DND-41 (cell line): ENCODE data around the gene KCNJ16.
"Not testable (repeated sequence)": the region's sequence is repeated elsewhere in the genome, so short reads cannot be mapped to it uniquely, and the experiment has no call there.

Source experiments
- ATAC-seq: fragments of 200-7000 bp; cut with Tn5 transposase; 3 replicates; pipeline ENCODE4 v1.9.1; 2021; ENCODE audit warnings: low read depth; ENCODE audit not compliant: insufficient read depth
- DNase-seq: peaks from one replicate; pipeline ENCODE4 v3.0.0-alpha.2; 2020
- H2AFZ ChIP-seq: 2 replicates; pipeline ENCODE4 v1.6.0; 2012; ENCODE audit warnings: low read depth, low read length
- H3K27ac ChIP-seq: 2 replicates; pipeline ENCODE4 v1.5.1; 2012; ENCODE audit warnings: low read length, inconsistent platforms
- H3K27me3 ChIP-seq: fragments of 200-600 bp; sonication (generic); 2 replicates; pipeline ENCODE4 v1.6.0; 2012; ENCODE audit warnings: low read length, mild to moderate bottlenecking, inconsistent platforms; ENCODE audit not compliant: insufficient read depth, poor library complexity
- H3K36me3 ChIP-seq: 2 replicates; pipeline ENCODE4 v1.5.1; 2012; ENCODE audit warnings: low read length, inconsistent platforms; ENCODE audit not compliant: insufficient read depth
- H3K4me1 ChIP-seq: 2 replicates; pipeline ENCODE4 v1.5.1; 2012; ENCODE audit warnings: mild to moderate bottlenecking, low read length; ENCODE audit not compliant: insufficient read depth
- H3K4me2 ChIP-seq: 2 replicates; pipeline ENCODE4 v1.6.0; 2012; ENCODE audit warnings: mild to moderate bottlenecking, moderate library complexity, low read length, inconsistent platforms; ENCODE audit not compliant: insufficient read depth
- H3K4me3 ChIP-seq, 2 experiments: fragments of 200-600 bp in 1 of 2; shearing (Covaris generic) in 1 of 2; 2 replicates each; pipeline ENCODE4 v1.5.1; 2012 to 2016; ENCODE audit warnings: inconsistent platforms in 2 of 2, low read length in 2 of 2, mild to moderate bottlenecking in 2 of 2, low read depth in 1 of 2, moderate library complexity in 1 of 2
- H3K79me2 ChIP-seq: 2 replicates; pipeline ENCODE4 v1.6.0; 2012; ENCODE audit warnings: low read length, inconsistent platforms; ENCODE audit not compliant: insufficient read depth
- H3K9ac ChIP-seq: 2 replicates; pipeline ENCODE4 v1.6.0; 2012; ENCODE audit warnings: low read depth, mild to moderate bottlenecking, inconsistent platforms, low read length, moderate library complexity
- H3K9me3 ChIP-seq: 2 replicates; pipeline ENCODE4 v1.5.1; 2012; ENCODE audit warnings: low read length, moderate library complexity, mild to moderate bottlenecking, inconsistent platforms; ENCODE audit not compliant: insufficient read depth, severe bottlenecking
- H4K20me1 ChIP-seq: 2 replicates; pipeline ENCODE4 v1.6.0; 2012; ENCODE audit warnings: low read length; ENCODE audit not compliant: insufficient read depth
- CTCF ChIP-seq: IDR thresholded peaks from 2 replicates; pipeline ENCODE4 v1.5.1; 2012; ENCODE audit warnings: borderline replicate concordance, low read length, moderate library complexity, mild to moderate bottlenecking; ENCODE audit not compliant: poor library complexity, severe bottlenecking; ENCODE audit errors: extremely low read depth
- EZH2 ChIP-seq: IDR thresholded peaks from 3 replicates; pipeline ENCODE4 v1.6.1; 2012; ENCODE audit warnings: borderline replicate concordance, low read depth, mild to moderate bottlenecking, moderate library complexity, low read length, inconsistent platforms; ENCODE audit not compliant: severe bottlenecking

KCNJ16 gene

GRCh38 chr17:70040336-70040735 is 34.7 kb upstream of the KCNJ16 start:
- H3K9me3 ChIP-seq: no peaks in the 10 kb centered on the region
- no peak overlapping the region for H2AFZ ChIP-seq
- no peaks in the 10 kb centered on the region for H3K27me3 ChIP-seq
- no peaks in the 10 kb centered on the region for H3K4me1 ChIP-seq
- DNase-seq (no peak), ATAC-seq (no peak)
- no peak overlapping the region for H3K9ac ChIP-seq
- no peak overlapping the region for H3K4me2 ChIP-seq
- H3K36me3 ChIP-seq: no peaks in the 10 kb centered on the region
- no peak for TF ChIP-seq CTCF
- TF ChIP-seq EZH2: no peak
- H3K79me2 ChIP-seq: no peaks in the 10 kb centered on the region
- no peak overlapping the region for H3K4me3 ChIP-seq
- H4K20me1 ChIP-seq: no peaks in the 10 kb centered on the region
- H3K27ac ChIP-seq: no peak overlapping the region

GRCh38 chr17:70041061-70041460 is 34.0 kb upstream of the KCNJ16 start:
- no peak for DNase-seq

GRCh38 chr17:70041540-70041939 is 33.5 kb upstream of the KCNJ16 start:
- H3K27ac ChIP-seq: no peak overlapping the region
- H4K20me1 ChIP-seq: no peaks in the 10 kb centered on the region
- no peak overlapping the region for H3K4me2 ChIP-seq
- H3K9me3 ChIP-seq: no peaks in the 10 kb centered on the region
- DNase-seq: no peak
- no peak overlapping the region for H2AFZ ChIP-seq
- no peak overlapping the region for H3K4me3 ChIP-seq
- no peaks in the 10 kb centered on the region for H3K27me3 ChIP-seq
- no peaks in the 10 kb centered on the region for H3K79me2 ChIP-seq
- TF ChIP-seq EZH2 (no peak), CTCF (no peak)
- no peaks in the 10 kb centered on the region for H3K4me1 ChIP-seq
- no peak for ATAC-seq
- H3K36me3 ChIP-seq: no peaks in the 10 kb centered on the region
- H3K9ac ChIP-seq: no peak overlapping the region

More at GRCh38 chr17:70041061-70041460, 34.0 kb upstream of the KCNJ16 start:
- TF ChIP-seq CTCF: no peak
- no peak for TF ChIP-seq EZH2
- Histone ChIP-seq H3K4me3 (no peak overlapping the region), H3K9me3 (no peaks in the 10 kb centered on the region), H2AFZ (no peak overlapping the region), H4K20me1 (no peaks in the 10 kb centered on the region), H3K4me1 (no peaks in the 10 kb centered on the region), H3K4me2 (no peak overlapping the region), H3K27ac (no peak overlapping the region), H3K79me2 (no peaks in the 10 kb centered on the region), H3K9ac (no peak overlapping the region), H3K27me3 (no peaks in the 10 kb centered on the region), H3K36me3 (no peaks in the 10 kb centered on the region)
- no peak for ATAC-seq

GRCh38 chr17:70045780-70046179 is 29.2 kb upstream of the KCNJ16 start:
- H3K9ac ChIP-seq, H3K27ac ChIP-seq, H3K36me3 ChIP-seq, H3K27me3 ChIP-seq, H3K9me3 ChIP-seq, DNase-seq, H2AFZ ChIP-seq, ATAC-seq, H3K79me2 ChIP-seq, H4K20me1 ChIP-seq, H3K4me1 ChIP-seq, H3K4me2 ChIP-seq, H3K4me3 ChIP-seq: not testable (repeated sequence)
